Muscle of leg (tissue), 11 donors: ENCODE results near the gene SEL1L3. TPM values are rescaled to one million over a fixed set of nuclear protein-coding genes. Genes with fewer than 3 reads are reported as not detected.

Experiments
- DNase-seq: peaks from one replicate; pipeline ENCODE4 v3.0.0; 2013
- H3K27ac ChIP-seq: one replicate; pipeline ENCODE4 v1.5.1; 2013; ENCODE audit warnings: mild to moderate bottlenecking, low read length, control low read depth
- H3K27me3 ChIP-seq: one replicate; pipeline ENCODE4 v1.6.1; 2013; ENCODE audit warnings: low read length; ENCODE audit not compliant: control insufficient read depth, insufficient read depth
- H3K36me3 ChIP-seq: one replicate; pipeline ENCODE4 v1.6.1; 2013; ENCODE audit warnings: low read length; ENCODE audit not compliant: control insufficient read depth, insufficient read depth
- H3K4me1 ChIP-seq: one replicate; pipeline ENCODE4 v1.6.1; 2013; ENCODE audit warnings: low read length; ENCODE audit not compliant: control insufficient read depth, insufficient read depth
- H3K4me3 ChIP-seq: one replicate; pipeline ENCODE4 v1.5.1; 2013; ENCODE audit warnings: low read length, control low read depth
- H3K9me3 ChIP-seq: replicated peaks from 2 replicates; pipeline ENCODE4 v1.6.1; 2013; ENCODE audit warnings: low read depth, low read length; ENCODE audit not compliant: control insufficient read depth
- WGBS: methylation state at CpG from one replicate; pipeline ENCODE4 v1.1.5; 2013; ENCODE audit warnings: missing lambda C conversion rate; ENCODE audit not compliant: insufficient coverage; 5-methylcytosine and 5-hydroxymethylcytosine counted together
- polyA plus RNA-seq, 8 donors: library from polyadenylated mRNA; unstranded; fragments of 120-200 nt; gene quantifications; one replicate each; pipeline versions ENCODE4 v1.2.1 to v1.2.3, GENCODE V29; 2013; ENCODE audit warnings: inconsistent platforms in 1 of 8, low replicate concordance in 1 of 8; ENCODE audit not compliant: insufficient read length in 8 of 8, insufficient read depth in 1 of 8
- total RNA-seq: library from RNA; stranded (reverse); fragments of 120-200 nt; gene quantifications from one replicate; pipeline ENCODE4 v1.2.4, GENCODE V29; 2013

The SEL1L3 gene
- total and polyA plus RNA-seq, 9 donors = 10.8 to 21.3 (median 16.8) TPM

DNA sequence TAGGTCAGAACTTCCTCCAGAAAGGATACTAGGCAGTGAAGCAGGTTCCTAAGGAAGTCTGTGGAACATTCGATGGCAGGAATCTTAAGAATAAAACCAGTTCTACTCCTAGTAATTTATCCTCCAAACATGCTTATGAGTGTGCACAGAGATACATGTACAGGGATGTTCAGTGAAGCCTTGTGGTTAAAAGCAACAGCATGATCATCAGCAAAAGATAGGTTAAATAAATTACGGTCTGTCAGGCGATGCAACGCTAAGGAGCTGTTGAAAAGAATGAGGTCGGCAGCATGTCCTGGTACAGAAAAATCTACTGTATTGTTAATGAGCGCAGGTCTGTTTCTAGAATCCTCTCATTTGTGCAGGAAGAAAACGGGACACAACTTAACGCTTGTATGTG, 23.6 kb downstream of the SEL1L3 start:
- Histone ChIP-seq H3K36me3 (no peaks in the 10 kb centered on the region), H3K4me3 (no peak overlapping the region), H3K9me3 (no peaks in the 10 kb centered on the region), H3K4me1 (no peaks in the 10 kb centered on the region), H3K27me3 (no peaks in the 10 kb centered on the region), H3K27ac (no peak overlapping the region)
- DNase-seq = no peak
- WGBS = 68% methylated on average over 6 of the region's 8 CpGs

DNA sequence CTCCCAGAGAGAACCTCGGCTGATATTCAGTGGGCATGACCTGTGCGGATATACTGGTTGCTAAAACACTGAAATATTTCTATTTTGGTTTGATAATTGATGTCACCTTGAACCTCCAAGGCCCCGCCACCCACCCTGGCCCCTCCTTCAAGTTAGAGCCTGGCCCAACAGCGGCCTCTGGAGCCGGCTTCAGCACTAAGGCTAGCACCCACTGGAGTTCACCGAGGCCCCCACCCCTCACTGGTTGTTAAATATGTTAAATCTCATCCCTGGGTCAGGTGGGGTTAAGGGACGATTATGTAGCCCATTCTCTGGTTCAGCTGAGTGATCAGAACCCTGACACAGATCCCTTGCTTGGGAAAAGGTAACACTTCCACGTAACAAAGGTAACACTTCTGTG, 24.3 kb downstream of the SEL1L3 start:
- H3K9me3 ChIP-seq = no peaks in the 10 kb centered on the region
- H3K4me3 ChIP-seq = no peak overlapping the region
- no peaks in the 10 kb centered on the region for H3K4me1 ChIP-seq
- WGBS = no CpG with 5 or more reads among the region's 8 CpGs
- DNase-seq = no peak
- no peak overlapping the region for H3K27ac ChIP-seq
- no peaks in the 10 kb centered on the region for H3K27me3 ChIP-seq
- H3K36me3 ChIP-seq = no peaks in the 10 kb centered on the region

DNA sequence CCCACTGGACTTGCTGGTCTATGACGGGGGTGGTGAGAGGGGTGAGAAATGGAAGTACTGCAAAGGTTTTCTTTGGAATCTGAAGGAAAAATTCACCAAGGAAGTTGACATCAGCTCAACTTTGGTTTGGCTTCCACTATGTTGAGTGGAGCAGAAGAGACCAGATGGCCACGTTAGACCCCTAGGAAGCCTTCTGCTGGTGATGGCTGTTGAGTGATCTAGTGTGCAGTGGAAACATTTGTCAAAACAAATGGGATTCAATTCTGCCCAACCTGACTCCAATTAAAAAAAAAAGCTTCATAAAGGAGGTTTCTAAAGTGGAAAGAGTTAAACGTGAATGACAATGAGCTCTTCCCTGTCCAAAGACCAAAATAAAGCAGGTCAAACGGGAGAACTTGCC, 25.7 kb downstream of the SEL1L3 start:
- DNase-seq = no peak
- WGBS = 100% methylated on average over 1 of the region's 4 CpGs
- Histone ChIP-seq H3K36me3 (no peaks in the 10 kb centered on the region), H3K27ac (no peak overlapping the region), H3K4me1 (no peaks in the 10 kb centered on the region), H3K9me3 (no peaks in the 10 kb centered on the region), H3K27me3 (no peaks in the 10 kb centered on the region), H3K4me3 (no peak overlapping the region)

- no peaks in the 10 kb centered on the region for H3K4me1 ChIP-seq
- no CpG with 5 or more reads among the region's 1 CpG for WGBS
- H3K9me3 ChIP-seq = no peaks in the 10 kb centered on the region
- no peak for DNase-seq
- no peaks in the 10 kb centered on the region for H3K36me3 ChIP-seq
- no peak overlapping the region for H3K4me3 ChIP-seq
- H3K27me3 ChIP-seq = no peaks in the 10 kb centered on the region
- H3K27ac ChIP-seq = no peak overlapping the region
These were observed 27.4 kb downstream of the SEL1L3 start for GRCh38 chr4:25835384-25835783.

DNA sequence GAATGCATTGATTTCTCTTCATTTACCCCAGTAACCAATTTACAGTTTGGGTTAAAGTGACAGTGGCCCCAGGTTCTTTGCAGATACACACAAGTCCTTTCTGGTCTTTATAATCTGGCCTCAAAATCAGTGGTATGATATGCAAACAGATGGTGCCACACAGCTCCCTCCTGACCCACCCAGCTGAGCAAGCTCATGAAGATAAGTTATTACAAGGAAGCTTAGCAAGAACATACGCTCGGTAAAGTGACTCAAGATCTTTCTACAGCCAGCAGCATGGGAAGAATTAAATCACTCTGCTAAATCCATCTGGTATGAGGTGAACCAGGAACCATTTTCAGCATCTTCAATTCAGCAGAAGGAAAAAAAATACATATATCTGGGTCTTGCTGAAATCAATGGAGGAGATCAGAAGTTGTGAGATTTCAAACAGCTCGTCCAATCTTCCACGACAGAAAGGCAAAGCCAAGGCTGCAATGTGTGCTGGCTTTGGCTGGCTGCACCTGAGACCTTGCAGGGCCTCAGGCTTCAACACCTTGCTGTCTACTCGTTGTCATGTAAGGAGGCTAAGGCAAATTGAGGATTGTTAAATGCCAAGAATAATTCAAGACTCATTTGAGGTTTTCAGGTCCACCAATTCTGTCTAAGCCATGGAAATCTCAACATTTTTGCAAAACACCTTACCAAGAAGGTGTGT, 28.2 kb downstream of the SEL1L3 start:
- no peaks in the 10 kb centered on the region for H3K9me3 ChIP-seq

DNA sequence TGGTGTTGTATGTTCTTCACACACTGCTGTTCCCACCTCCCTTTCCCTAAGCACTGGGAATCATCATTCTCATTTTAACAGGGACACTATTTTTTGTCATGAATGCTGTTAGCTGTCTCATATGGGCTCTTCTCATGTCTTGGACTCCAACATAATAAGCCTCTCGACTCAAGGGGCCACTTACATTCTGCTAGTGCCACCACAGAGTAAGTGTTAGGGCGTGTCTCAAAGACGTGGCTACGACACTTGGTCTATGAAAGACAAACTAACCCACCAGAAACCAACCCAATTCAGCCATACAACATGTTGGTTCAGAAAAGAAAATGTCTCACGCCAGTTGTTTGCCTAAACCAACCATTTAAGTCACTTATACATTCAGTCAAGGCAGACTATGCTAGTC, 32.2 kb downstream of the SEL1L3 start:
- 94% methylated on average over 2 of the region's 5 CpGs for WGBS
- H3K4me1 ChIP-seq = peaks cover 10% of the 10 kb centered on the region
- no peaks in the 10 kb centered on the region for H3K36me3 ChIP-seq
- no peaks in the 10 kb centered on the region for H3K27me3 ChIP-seq
- H3K9me3 ChIP-seq = no peaks in the 10 kb centered on the region
- H3K4me3 ChIP-seq = no peak overlapping the region
- no peak for DNase-seq
- no peak overlapping the region for H3K27ac ChIP-seq

More for the DNA sequence above, 28.2 kb downstream of the SEL1L3 start:
- 82% methylated on average over 2 of the region's 5 CpGs for WGBS
- no peaks in the 10 kb centered on the region for H3K36me3 ChIP-seq
- DNase-seq = no peak
- no peaks in the 10 kb centered on the region for H3K4me1 ChIP-seq
- no peak overlapping the region for H3K27ac ChIP-seq
- H3K4me3 ChIP-seq = no peak overlapping the region
- no peaks in the 10 kb centered on the region for H3K27me3 ChIP-seq

DNA sequence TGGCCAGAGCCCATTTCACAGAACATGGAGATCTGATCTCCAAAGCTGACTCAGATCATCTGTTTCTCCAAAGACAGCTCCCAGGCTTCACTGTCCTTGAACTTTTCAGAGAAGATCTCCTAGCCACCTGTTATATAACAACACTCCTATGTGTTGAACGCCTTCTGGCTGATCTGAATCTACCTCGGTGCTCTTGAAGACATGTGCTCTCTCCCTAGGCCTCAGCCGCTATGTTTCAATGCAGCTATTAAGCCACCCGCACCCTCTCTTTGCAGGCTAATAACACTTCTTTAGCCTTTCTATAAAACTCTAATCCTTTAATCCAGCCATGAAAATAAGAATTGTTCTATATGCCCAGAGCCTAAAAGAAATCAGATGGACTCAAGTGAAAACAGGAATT, 34.9 kb downstream of the SEL1L3 start:
- no peaks in the 10 kb centered on the region for H3K36me3 ChIP-seq
- peaks cover 14% of the 10 kb centered on the region for H3K4me1 ChIP-seq
- no peaks in the 10 kb centered on the region for H3K27me3 ChIP-seq
- DNase-seq = no peak
- no peak overlapping the region for H3K4me3 ChIP-seq
- H3K27ac ChIP-seq = no peak overlapping the region
- no peaks in the 10 kb centered on the region for H3K9me3 ChIP-seq
- WGBS = 84% methylated on average over 3 of the region's 4 CpGs

DNA sequence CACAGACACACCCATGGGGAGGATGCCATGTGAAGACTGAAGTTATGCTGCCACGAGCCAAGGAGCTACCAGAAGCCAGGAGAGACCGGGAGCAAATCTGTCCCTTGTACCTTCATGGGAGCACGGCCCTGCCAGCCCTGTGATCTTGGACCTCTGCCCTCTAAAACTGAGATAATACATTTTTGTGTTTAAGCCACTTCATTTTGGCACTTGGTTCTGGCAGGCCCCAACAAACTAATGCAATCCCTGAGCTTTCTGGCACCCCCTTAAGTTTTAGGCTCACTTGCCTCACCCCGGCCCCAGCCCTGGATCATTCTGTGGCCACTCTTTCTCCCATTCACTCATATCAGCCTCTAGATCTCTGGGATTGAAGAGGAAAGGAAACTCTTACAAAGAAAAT, 35.4 kb downstream of the SEL1L3 start:
- Histone ChIP-seq H3K36me3 (no peaks in the 10 kb centered on the region), H3K27ac (no peak overlapping the region), H3K9me3 (no peaks in the 10 kb centered on the region), H3K27me3 (no peaks in the 10 kb centered on the region), H3K4me3 (no peak overlapping the region), H3K4me1 (peaks cover 14% of the 10 kb centered on the region)
- 68% methylated on average over 2 of the region's 4 CpGs for WGBS
- DNase-seq = no peak

- Histone ChIP-seq H3K27me3 (no peaks in the 10 kb centered on the region), H3K4me3 (no peak overlapping the region), H3K4me1 (peaks cover 14% of the 10 kb centered on the region), H3K27ac (no peak overlapping the region), H3K36me3 (peaks cover 2% of the 10 kb centered on the region), H3K9me3 (no peaks in the 10 kb centered on the region)
- 94% methylated on average over 3 of the region's 10 CpGs for WGBS
- DNase-seq = no peak
These were observed 36.6 kb downstream of the SEL1L3 start for GRCh38 chr4:25826074-25826752.

- Histone ChIP-seq H3K4me3 (no peak overlapping the region), H3K9me3 (no peaks in the 10 kb centered on the region), H3K27ac (no peak overlapping the region), H3K4me1 (peaks cover 17% of the 10 kb centered on the region), H3K36me3 (peaks cover 2% of the 10 kb centered on the region), H3K27me3 (no peaks in the 10 kb centered on the region)
- DNase-seq = no peak
- 89% methylated on average over 4 of the region's 7 CpGs for WGBS
These were observed 39.2 kb downstream of the SEL1L3 start for GRCh38 chr4:25823632-25824031.
